Activated naive CD4-positive, alpha-beta T cell treated with anti-CD3 and anti-CD28 coated beads, Interleukin-2, amount 50 U/mL, for 24 hours (primary cell): ENCODE results near the gene PRKACA.
A peak's percentile ranks its signal among the peaks of the same experiment; 100 is the strongest.

ENCODE experiments used
- H3K27ac Mint-ChIP-seq: one replicate; pipeline ENCODE4 v1.8.0; 2021; ENCODE audit warnings: mild to moderate bottlenecking, mixed read lengths
- H3K27me3 Mint-ChIP-seq: one replicate; pipeline ENCODE4 v1.8.0; 2021; ENCODE audit warnings: mixed read lengths
- H3K36me3 Mint-ChIP-seq: one replicate; pipeline ENCODE4 v1.8.0; 2021; ENCODE audit warnings: mixed read lengths
- H3K4me1 Mint-ChIP-seq: one replicate; pipeline ENCODE4 v1.8.0; 2021; ENCODE audit warnings: mixed read lengths
- H3K4me3 Mint-ChIP-seq: one replicate; pipeline ENCODE4 v1.8.0; 2021; ENCODE audit warnings: mild to moderate bottlenecking, mixed read lengths
- H3K9me3 Mint-ChIP-seq: one replicate; pipeline ENCODE4 v1.8.0; 2021; ENCODE audit warnings: mixed read lengths

The PRKACA gene

DNA sequence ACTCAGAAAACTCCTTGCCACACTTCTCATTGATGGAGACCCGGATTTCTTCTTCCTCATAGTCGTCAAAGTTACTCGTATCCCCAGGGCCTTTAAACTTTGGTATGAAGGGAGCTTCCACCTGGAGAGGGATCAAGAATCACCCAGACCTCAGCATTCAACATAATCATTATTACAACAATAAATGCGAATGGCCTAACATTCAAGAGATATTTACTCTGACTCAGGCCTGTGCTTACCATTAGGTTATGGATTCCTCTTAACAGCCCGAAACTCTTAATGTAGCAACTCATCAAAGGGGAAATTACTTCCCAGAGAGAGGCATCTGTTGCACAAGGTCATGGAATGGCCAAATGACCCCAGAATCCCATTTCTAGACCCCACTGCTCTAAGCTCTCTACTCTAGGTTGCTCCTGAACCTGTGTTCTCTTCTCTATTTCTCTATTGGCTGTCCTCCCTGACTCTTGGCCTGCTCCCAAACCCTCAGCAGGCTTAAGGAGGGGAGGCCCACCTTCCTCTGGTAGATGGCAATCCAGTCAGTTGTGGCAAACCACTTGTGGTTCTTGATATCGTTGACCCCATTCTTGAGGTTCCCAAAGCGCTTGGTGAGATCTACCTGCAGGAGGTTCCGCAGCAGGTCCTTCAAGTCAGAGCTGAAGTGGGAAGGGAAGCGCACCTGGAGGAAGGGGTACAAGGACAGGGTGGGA lies 24.3 kb downstream of the PRKACA start:
- Mint-ChIP-seq H3K27me3 (no peaks in the 10 kb centered on the region), H3K27ac (peak overlapping the region; percentile 68), H3K36me3 (peaks cover 9% of the 10 kb centered on the region), H3K4me3 (peak overlapping the region; percentile 4), H3K4me1 (peaks cover 23% of the 10 kb centered on the region), H3K9me3 (no peaks in the 10 kb centered on the region)

DNA sequence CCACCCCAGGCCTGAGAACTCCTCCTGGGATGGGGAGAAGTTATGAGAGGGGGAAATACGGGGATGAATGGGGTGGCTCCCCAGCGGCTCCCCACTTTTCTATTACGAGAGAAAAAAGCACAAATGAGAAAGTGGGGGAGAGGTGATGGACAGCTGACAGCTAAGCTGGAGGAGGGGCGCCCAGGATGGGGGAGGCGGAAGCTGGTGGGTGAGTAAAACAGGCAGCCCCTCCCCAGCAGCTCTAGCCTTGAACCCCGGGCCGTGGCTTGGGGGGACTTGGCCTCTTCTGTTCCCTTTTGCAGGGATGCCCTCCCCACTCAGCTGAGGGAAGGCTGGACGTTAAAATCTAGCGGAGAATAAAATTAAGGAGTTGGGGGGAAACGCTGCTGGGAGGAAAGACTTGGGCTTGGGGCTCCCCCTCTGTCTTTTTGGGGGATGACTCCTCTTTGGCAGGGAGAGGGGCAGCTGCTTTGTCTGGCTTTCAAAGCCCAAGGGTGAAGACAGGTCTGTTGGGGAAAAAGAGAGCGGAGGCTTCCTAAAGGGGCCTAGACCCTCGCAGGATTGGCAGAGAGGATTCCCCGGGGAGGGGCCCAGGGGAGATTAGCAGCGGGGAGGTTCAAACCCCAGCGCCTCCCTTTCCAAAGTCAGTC lies 25.6 kb downstream of the PRKACA start:
- H3K36me3 Mint-ChIP-seq: peaks cover 9% of the 10 kb centered on the region
- H3K4me1 Mint-ChIP-seq: peaks cover 25% of the 10 kb centered on the region
- peak overlapping the region; percentile 99 for H3K27ac Mint-ChIP-seq
- H3K27me3 Mint-ChIP-seq: no peaks in the 10 kb centered on the region
- no peaks in the 10 kb centered on the region for H3K9me3 Mint-ChIP-seq
- H3K4me3 Mint-ChIP-seq: peak overlapping the region; percentile 98

DNA sequence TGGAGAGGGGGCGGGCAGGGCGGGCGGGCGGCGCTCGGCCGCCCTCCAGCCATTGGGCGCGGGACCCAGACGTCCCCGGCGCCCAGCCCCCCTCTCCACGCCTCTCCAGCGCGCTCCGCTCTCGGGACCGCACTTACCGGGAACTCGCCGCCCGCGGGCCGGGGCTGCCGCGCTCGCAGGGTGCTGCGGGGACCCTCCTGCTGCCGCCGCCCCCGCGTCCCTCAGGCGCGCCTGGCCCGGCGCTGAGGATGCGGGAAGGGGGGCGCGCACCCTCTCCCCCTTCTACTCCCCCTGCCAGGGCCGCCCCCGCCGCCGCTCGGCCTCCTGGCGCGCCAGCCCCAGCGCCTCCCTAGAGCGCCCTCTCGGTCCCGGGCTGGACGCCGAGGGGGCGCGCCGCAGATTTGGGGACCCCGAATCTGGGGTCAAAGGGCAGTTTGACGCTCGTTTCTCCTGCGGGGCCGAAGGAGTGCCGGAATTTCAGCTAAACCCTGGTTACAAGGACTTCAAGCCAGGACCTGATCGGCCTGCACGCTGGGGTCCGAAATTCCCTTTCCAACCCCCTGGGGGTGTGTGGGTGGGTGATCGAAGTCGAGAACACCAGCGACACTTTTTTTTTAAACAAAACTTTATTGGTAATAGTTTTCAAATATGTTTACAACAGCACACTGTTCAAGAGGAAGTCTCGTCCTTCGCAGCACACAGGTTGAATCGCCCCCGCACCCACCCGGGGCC lies 26.3 kb downstream of the PRKACA start:
- peaks cover 7% of the 10 kb centered on the region for H3K36me3 Mint-ChIP-seq
- no peaks in the 10 kb centered on the region for H3K9me3 Mint-ChIP-seq
- no peaks in the 10 kb centered on the region for H3K27me3 Mint-ChIP-seq
- H3K4me1 Mint-ChIP-seq: peaks cover 25% of the 10 kb centered on the region
- H3K4me3 Mint-ChIP-seq: peak overlapping the region; percentile 98
- peak overlapping the region; percentile 99 for H3K27ac Mint-ChIP-seq

DNA sequence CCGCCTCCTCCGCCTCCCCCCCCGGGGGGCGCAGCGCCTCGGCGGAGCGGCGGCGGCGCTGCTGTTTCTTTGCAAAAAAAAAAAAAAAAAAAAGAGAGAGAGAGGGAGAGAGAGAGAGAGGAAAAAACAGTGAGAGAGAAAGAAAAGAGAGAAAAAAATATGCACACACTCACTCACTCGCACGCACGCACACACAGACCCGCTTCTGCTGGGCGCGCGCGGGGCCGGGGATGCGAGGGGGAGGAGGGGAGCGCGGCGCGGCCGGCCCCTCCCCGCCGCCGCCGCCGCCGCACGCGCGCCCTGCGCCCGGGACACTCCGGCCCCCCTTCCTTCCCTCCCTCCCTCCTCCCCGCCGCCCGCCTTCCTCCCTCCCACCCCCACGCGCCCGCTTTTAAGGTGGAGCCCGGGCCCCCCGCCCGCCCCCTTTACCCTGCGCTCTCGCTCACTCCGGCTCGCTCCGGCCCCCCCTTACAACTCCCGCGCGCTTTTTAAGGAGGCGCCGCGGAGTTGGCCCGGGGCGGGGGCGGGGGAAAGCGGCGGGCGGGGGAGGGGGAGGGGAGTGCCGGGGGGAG lies 27.0 kb downstream of the PRKACA start, which contains the start of gene SAMD1:
Gene SAMD1 (minus strand): TSS at position 243 of the 572 bp plus-strand sequence.
- Mint-ChIP-seq H3K4me3 (peak within 1 kb of the TSS; percentile 98), H3K27ac (peak within 1 kb of the TSS; percentile 99), H3K27me3 (no peaks in the 10 kb centered on the region), H3K4me1 (peaks cover 25% of the 10 kb centered on the region), H3K9me3 (no peaks in the 10 kb centered on the region), H3K36me3 (peaks cover 7% of the 10 kb centered on the region)

DNA sequence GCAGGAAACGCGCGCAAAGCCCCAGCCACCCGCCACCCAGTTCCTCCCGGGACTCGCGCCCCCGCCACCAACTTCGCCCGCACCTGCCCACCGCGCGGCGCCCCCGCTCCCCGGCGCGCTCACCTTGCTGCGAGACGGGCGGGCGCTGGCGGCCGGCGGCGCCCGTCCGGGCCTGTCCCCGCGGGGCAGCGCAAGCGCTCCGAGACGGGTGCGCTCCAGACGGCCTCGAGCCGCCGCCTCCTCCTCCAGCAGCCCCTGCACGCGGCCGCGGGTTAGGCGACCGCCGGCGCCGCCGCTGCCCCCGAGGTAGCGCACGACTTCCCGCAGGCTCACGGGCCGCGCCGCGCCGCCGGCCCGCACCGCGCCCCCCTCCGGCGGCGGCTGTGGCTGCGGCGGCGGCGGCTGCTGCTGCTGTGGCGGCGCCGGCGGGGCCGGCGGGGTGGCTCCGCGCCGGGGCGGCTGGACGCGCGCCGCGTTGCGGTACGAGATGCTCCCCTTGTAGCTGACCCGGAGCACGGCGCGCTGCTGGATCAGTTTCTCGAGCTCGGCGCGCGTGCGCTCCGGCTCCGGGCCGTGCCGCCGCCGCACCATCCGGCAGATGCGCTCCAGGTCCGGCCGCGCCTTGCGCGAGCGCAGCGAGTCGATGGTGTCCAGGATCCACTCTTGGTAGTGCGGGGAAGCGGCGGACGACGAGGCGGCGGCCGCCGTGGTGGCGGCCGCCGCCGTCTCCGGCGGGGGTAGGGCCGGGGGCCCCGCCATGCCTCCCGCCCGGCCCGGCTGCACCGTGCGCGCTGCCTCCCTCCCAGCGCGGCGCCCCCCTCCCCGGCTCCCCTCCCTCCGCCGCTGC lies 27.7 kb downstream of the PRKACA start:
- peaks cover 25% of the 10 kb centered on the region for H3K4me1 Mint-ChIP-seq
- H3K4me3 Mint-ChIP-seq: peak overlapping the region; percentile 93
- peaks cover 7% of the 10 kb centered on the region for H3K36me3 Mint-ChIP-seq
- no peaks in the 10 kb centered on the region for H3K9me3 Mint-ChIP-seq
- no peaks in the 10 kb centered on the region for H3K27me3 Mint-ChIP-seq
- H3K27ac Mint-ChIP-seq: peak overlapping the region; percentile 79

DNA sequence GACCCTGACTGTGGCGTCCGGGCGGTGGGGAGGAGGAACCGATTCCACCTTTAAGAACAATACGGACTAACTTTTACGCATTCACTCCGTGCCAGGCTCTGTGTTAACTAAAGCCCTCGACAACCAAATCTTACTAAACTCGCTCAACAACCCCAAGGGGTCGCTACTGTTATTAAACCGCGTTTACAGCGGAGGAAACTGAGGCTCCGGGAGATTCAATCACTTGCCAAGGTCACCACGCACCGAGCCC lies 28.2 kb downstream of the PRKACA start:
- peaks cover 20% of the 10 kb centered on the region for H3K4me1 Mint-ChIP-seq
- peak overlapping the region; percentile 93 for H3K4me3 Mint-ChIP-seq
- H3K9me3 Mint-ChIP-seq: no peaks in the 10 kb centered on the region
- peak overlapping the region; percentile 79 for H3K27ac Mint-ChIP-seq
- no peaks in the 10 kb centered on the region for H3K27me3 Mint-ChIP-seq
- H3K36me3 Mint-ChIP-seq: peaks cover 3% of the 10 kb centered on the region

DNA sequence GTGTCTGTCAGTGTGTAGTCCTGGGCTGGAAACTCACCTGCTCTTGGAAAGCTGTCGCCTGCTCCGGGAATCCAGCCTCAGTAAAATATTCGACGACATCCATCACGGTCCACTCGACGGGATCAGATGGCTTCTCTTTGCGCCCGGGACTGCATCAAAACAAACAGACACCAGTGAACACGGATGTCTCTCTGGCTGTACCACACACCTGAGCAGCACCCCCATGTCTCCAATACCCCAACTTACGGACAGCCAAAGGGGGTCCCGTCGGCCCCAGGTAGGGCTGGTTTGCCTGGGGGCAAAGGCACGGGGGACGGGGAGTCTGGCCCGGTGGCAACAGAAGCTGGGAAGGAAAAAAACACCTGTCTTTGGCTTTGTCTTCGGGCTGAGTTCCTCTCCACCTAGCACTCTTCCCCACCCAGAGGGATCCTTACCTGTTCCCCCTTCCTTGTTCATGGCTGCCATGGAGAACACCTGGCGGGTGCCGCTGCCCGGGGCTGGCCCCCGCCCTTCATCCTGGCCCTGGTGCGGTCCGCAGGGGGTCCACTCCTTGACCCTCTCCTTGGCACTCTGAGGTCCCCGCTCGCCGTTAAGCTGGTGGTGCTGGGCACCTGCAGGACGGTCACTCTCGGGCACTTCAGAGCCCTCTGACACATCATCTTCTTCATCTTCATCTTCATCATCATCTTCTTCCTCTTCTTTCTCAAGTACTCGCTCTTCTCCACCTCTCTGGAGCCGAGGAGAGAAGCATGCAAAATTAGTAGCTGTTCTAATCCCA lies 28.7 kb downstream of the PRKACA start:
- H3K36me3 Mint-ChIP-seq: peaks cover 3% of the 10 kb centered on the region
- peak overlapping the region; percentile 93 for H3K4me3 Mint-ChIP-seq
- H3K27ac Mint-ChIP-seq: peak overlapping the region; percentile 79
- peaks cover 20% of the 10 kb centered on the region for H3K4me1 Mint-ChIP-seq
- no peaks in the 10 kb centered on the region for H3K27me3 Mint-ChIP-seq
- H3K9me3 Mint-ChIP-seq: no peaks in the 10 kb centered on the region

DNA sequence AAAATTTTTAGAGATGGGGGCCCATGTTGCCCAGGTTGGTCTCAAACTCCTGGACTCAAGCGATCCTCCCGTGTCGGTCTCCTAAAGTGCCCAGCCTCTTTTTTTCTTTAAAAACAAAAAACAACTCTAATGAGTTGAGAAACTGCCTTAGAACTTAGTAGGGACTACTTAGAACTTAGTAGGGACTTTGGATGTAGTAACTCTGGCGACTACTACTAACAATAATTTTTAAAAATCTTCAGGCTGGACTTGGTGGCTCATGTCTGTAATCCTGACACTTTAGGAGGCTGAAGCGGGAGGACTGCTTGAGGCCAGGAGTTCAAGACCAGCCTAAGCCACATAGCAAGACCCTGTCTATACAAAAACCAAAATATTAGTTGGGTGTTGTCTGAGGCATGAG lies 31.5 kb downstream of the PRKACA start:
- H3K27ac Mint-ChIP-seq: no peak overlapping the region
- no peak overlapping the region for H3K4me3 Mint-ChIP-seq
- H3K4me1 Mint-ChIP-seq: peaks cover 16% of the 10 kb centered on the region
- no peaks in the 10 kb centered on the region for H3K9me3 Mint-ChIP-seq
- peaks cover 3% of the 10 kb centered on the region for H3K36me3 Mint-ChIP-seq
- H3K27me3 Mint-ChIP-seq: no peaks in the 10 kb centered on the region

DNA sequence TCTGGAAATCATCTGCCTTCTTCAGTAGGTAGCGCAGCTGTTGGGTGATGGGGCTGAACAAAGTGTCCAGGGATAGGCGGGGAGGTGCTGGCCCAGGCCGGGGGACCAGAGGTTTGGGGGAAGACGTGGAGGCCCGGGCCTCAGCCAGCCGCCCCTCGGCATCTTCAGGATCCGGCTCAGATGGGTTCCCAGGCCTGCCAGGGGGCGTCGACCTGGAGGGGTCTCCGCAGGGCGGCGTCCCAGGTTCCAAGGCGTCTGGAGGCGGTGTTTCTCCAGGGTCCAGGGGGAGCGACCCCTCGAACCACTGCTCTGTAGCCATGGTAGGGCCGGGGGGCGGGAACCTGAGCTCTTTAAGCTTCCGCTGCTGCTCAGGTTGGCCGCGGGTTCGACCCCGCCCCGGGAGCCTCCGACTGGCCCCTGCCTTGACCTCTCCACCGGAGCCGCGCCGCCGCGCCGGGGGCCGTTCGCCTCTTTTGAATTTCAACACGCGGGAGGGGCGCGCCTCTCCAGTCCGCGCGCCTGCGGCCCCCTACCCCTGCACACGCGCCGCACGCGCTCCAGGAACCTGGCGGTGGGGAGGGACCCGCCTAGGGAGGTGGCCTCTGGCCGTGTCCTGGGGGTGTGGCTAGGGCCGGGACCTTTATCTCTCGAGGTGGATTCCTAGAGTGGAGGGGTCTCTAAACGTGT lies 32.1 kb downstream of the PRKACA start, which contains the start of gene C19orf67:
Gene C19orf67 (minus strand): TSS at position 475 of the 687 bp plus-strand sequence. CDS start 156 bp downstream, at position 319.
- Mint-ChIP-seq H3K27ac (no peak within 1 kb of the TSS), H3K27me3 (no peaks in the 10 kb centered on the region), H3K9me3 (no peaks in the 10 kb centered on the region), H3K4me1 (peaks cover 16% of the 10 kb centered on the region), H3K36me3 (peaks cover 3% of the 10 kb centered on the region), H3K4me3 (no peak within 1 kb of the TSS)

DNA sequence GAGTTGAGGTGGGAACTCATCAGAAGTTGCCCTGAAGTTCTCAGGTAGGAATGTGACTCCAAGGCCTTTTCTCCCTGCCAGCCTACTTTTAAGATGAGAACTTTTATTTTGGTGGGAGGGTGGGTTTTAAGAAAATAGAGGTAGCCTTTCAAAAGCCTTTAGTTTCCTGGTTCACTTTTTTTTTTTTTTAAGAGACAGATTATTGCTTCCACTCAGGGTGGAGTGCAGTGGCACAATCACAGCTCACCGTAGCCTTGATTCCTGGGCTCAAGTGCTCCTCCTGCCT lies 34.9 kb downstream of the PRKACA start:
- H3K36me3 Mint-ChIP-seq: no peaks in the 10 kb centered on the region
- no peaks in the 10 kb centered on the region for H3K27me3 Mint-ChIP-seq
- H3K27ac Mint-ChIP-seq: no peak overlapping the region
- H3K4me3 Mint-ChIP-seq: peak overlapping the region; percentile 98
- H3K4me1 Mint-ChIP-seq: peaks cover 6% of the 10 kb centered on the region
- H3K9me3 Mint-ChIP-seq: no peaks in the 10 kb centered on the region

DNA sequence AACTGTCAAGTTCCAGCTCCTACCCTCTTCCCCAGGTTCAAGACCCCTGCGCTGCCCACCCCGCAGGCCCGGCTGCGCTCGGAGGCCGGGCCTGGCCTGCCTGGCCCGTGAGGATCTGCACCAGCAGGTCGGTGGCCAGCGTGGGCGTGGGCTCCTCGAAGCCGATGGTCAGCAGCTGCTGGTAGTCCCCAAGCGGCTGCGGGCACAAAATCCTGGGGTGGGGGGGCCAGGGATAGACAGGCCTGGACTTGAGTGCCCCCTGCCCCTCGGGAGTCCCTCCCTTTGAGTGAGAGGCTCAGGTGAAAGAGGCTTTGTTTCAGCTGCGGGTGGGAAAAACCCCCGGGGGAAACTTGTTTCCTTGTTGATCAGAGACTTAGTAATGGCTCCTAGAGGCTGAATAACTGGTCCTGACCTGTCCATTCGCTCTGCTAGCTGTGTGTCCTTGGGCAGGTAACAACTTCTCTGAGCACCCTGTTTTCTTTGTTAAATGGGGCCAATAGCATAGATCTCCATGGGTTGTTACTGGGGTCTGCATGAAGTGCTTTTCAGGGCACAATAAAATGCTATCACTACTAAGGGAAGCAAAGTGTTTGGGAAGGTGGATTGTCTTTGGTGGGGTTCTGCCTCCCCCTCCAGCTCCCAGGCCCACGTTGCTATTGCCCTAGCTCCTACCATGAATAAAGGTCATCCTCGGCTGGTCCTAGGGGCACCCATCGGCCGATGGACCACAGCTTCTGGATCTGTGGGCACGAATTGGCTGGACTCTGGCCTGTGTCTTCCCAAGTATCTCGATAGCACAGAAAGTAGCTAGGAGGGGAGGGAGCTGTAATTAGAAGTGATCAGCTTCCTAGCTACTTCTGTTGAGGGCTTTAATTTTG lies 35.5 kb downstream of the PRKACA start:
- Mint-ChIP-seq H3K36me3 (no peaks in the 10 kb centered on the region), H3K4me3 (peak overlapping the region; percentile 98)

DNA sequence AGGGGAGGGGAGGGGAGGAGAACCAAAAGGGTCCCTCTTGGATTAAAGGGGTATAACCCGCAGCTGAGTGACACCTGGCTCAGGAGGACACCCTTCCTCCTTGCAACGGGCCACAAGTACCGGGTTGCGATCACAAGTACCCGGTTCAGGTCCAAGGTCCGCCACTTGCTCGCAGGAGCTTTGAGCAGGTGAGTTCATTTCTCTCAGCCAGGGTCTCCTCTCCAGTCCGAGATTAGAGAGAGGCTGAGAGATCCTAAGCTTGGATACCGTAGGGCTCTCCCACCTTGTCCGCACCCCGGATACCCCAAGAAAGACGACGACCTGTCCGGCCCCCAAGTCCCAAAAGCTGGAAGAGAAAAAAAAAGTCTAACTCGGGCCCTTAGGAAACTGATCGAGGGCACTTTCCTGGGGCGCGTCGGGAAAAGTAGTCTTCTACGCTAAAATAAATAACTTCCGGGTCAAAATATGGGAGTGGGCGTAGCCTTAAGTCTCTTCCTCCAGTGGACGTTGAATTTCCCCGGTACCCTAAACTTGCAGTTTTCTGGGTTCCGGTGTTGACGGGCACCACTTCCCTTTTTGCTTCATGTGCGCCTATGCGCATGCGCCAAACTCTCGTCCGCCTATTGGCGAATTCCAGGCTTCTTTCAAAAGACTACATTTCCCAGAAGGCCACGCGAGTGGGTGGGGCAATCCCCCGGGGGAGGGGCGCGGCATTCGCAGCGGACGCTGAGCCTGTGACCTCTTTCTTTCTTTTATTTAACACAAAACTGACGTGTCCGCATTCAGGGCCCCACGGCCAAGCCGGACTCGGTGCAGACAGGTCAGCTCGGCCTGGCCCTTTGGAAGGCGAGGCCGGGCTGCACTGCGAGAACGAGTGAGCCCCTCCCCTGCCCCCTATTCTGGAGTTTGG lies 36.4 kb downstream of the PRKACA start:
- Mint-ChIP-seq H3K4me3 (peak overlapping the region; percentile 98), H3K9me3 (no peaks in the 10 kb centered on the region), H3K4me1 (peaks cover 6% of the 10 kb centered on the region), H3K27ac (peak overlapping the region; percentile 98), H3K36me3 (no peaks in the 10 kb centered on the region), H3K27me3 (no peaks in the 10 kb centered on the region)

More for the DNA sequence above, 35.5 kb downstream of the PRKACA start:
- peak overlapping the region; percentile 98 for H3K27ac Mint-ChIP-seq
- H3K4me1 Mint-ChIP-seq: peaks cover 6% of the 10 kb centered on the region
- no peaks in the 10 kb centered on the region for H3K27me3 Mint-ChIP-seq
- H3K9me3 Mint-ChIP-seq: no peaks in the 10 kb centered on the region

DNA sequence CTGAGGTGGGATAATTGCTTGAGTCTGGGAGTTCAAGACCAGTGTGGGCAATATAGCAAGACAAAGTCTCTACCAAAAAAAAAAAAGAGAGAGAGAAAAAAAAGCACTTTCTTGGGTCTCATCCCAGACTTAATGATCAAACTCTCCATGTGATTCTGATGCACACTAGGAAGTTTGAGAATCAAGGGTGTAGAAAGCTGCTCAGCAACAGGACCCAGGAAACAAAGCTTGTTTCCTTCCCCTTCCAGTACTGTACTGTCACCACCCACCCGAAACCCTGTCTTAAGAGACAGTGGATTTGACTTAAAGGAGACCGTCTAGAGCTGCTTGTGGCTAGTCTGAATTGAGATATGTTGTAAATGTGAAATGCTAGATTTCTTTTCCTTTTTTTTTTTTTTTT lies 39.2 kb downstream of the PRKACA start:
- no peak overlapping the region for H3K27ac Mint-ChIP-seq
- no peak overlapping the region for H3K4me3 Mint-ChIP-seq
- H3K9me3 Mint-ChIP-seq: no peaks in the 10 kb centered on the region
- peaks cover 20% of the 10 kb centered on the region for H3K4me1 Mint-ChIP-seq
- H3K27me3 Mint-ChIP-seq: no peaks in the 10 kb centered on the region
- H3K36me3 Mint-ChIP-seq: no peaks in the 10 kb centered on the region
